ENCODE results near the gene THG1L.

Gene THG1L

DNA sequence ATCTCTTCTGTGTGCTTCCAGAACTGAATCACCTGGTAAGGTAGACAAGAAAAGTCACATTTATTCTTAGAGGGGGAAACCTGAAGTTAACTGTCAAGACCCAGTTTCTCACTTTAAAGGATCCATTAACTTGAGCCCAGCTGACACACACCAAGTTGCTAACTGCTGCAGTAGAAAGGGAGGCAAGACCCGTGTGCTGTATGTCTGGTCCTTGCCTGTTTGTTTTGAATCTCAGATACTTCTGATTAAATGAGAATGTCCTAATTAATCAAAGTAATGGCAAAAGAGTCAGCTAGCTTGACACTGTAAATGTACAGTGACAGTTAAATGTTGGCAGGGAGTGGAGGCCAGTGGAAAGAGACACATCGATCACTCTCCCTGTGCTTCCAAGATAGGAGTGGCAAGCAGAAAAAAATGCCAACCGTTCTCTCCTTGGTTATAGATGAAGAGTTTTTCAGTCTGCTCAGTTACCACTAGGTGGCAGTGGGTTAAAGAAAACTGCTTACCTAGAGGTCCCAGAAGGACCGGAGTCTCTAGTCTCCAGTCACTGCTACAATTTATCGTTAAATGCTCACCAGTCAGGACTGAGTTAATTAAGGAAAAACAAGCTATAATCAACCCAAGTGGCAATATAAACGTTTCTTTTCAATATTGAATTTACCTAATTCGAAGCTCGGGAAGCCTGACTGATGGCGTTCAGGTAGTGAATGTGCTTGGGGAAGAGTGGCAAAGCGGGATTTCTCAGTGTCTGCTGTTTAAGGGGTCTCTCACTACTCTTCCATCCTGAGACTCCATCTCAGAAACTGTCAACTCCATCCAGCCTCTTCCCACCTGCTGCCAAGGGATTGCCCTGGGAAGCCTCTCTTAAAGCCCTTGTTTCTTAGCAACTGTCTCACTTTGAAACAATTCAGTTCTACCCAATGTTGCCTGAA, 30.7 kb downstream of the THG1L start:
- DNase-seq: peak; percentile 67

DNA sequence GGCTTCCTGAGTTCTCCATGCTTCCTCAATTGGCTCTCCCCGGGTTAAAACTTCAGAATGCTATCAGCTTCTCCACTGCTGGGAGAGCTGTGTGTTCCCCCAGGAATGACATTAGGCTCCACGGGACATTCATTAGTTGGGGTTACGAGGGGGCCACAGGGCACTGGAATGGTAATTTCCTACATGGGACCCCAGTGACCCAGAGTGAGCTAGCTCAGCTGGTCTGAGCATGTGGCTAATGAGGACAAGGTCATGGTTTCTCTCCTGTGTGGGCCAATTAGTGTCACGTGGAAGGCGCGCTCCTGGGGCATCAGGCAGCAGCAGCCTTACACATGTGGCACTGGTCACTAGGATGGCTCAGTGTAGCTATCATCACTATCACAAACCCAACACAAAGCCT, 33.3 kb downstream of the THG1L start:
- no peak for DNase-seq

- no peak for DNase-seq
Observed at GRCh38 chr5:157766442-157766841, 35.2 kb downstream of the THG1L start.

- no peak for DNase-seq
Observed at GRCh38 chr5:157766902-157767301, 35.7 kb downstream of the THG1L start.

DNA sequence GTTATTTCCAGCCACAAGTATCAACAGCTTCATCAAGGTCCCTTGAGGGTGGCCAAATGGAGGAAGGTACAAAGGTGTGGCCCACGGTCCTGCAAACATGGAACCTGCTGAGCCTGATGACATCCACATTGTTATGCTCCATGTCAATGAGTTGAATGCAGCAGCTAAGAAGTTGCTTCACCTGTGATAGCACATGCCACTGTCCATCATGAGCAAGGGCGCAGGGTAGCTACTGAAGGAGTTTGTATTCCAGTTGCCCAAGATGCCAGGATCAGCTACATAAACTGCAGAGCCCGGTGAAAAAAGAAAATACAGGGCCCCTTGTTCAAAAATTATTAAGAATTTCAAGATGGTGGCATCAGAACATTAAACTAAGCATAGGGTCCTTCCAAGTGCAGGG, 36.5 kb downstream of the THG1L start:
- DNase-seq: no peak

- no peak for DNase-seq
Observed at GRCh38 chr5:157770665-157771064, 39.4 kb downstream of the THG1L start.

- DNase-seq: no peak
Observed at GRCh38 chr5:157772127-157772526, 40.9 kb downstream of the THG1L start.

DNA sequence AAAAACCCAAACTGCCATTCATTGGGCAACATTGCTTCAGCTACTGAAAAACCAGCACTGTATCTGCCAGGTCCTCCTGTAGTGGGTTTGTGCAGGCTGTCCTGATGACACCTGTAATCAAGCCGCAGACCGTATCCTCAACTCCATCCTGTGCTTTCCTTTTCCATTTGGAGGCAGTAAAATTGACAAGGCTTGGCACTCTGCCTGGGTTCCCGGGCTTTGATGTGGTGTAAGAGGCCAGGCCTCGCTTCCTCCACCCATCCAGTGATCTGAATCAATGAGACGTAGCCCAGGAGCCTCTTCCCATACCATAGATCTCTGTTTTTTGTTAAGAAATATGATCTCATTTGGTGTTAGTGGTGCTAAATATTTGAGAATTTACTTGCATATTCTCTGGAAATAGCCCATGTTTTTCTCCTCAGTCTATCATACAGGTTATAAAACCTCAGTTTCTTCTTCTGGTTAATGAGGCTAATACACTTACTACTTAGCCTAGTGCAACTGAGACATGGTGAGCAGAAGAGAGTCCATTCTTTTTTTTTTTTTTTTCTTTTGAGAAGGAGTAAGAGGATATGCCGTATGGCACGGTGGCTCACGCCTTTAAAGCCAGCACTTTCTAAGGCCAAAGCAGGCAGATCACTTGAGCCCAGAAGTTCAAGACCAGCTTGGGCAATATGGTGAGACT, 47.0 kb downstream of the THG1L start:
- DNase-seq: peak; percentile 60

- DNase-seq: no peak
Observed at GRCh38 chr5:157779221-157779620, 48.0 kb downstream of the THG1L start.

GRCh38 chr5:157785801-157786200, 54.6 kb downstream of the THG1L start:
- no peak for DNase-seq
